Type B pancreatic cell (in vitro differentiated cells): ENCODE results near the gene TXNRD1. TPM values are rescaled to one million over a fixed set of nuclear protein-coding genes. Genes with fewer than 3 reads are reported as not detected.
"Not testable (repeated sequence)": the region's sequence is repeated elsewhere in the genome, so short reads cannot be mapped to it uniquely, and the experiment has no call there.

Experiments
- DNase-seq: peaks from one replicate; pipeline ENCODE4 v3.0.0; 2021; ENCODE audit warnings: mixed read lengths; ENCODE audit not compliant: unreplicated experiment; ENCODE audit errors: extremely low spot score
- H3K27ac Mint-ChIP-seq: 2 replicates; pipeline ENCODE4 v1.8.0; 2021; ENCODE audit warnings: mild to moderate bottlenecking, mixed read lengths
- H3K27me3 Mint-ChIP-seq: 2 replicates; pipeline ENCODE4 v1.8.0; 2021; ENCODE audit warnings: mixed read lengths
- H3K36me3 Mint-ChIP-seq: 2 replicates; pipeline ENCODE4 v1.8.0; 2021; ENCODE audit warnings: mixed read lengths
- H3K4me1 Mint-ChIP-seq: one replicate; pipeline ENCODE4 v1.8.0; 2021; ENCODE audit warnings: mixed read lengths; ENCODE audit not compliant: unreplicated experiment
- H3K4me3 Mint-ChIP-seq: 2 replicates; pipeline ENCODE4 v1.8.0; 2021; ENCODE audit warnings: mild to moderate bottlenecking, mixed read lengths
- H3K9me3 Mint-ChIP-seq: 2 replicates; pipeline ENCODE4 v1.8.0; 2021; ENCODE audit warnings: mixed read lengths
- CTCF ChIP-seq: fragments of 200-600 bp; sonication (generic); conservative IDR thresholded peaks from 2 replicates; pipeline ENCODE4 v1.5.0; 2021; ENCODE audit warnings: antibody characterized with exemption, mild to moderate bottlenecking
- total RNA-seq: library from RNA; stranded (reverse); gene quantifications from 2 replicates; pipeline ENCODE4 v1.2.1, GENCODE V29; 2021; ENCODE audit warnings: low replicate concordance

The TXNRD1 gene
- total RNA-seq, 1 donor from 2014 or later, result 94.7 TPM

GRCh38 chr12:104386461-104386860, 170.9 kb downstream of the TXNRD1 start:
- no peak overlapping the region for H3K27ac Mint-ChIP-seq
- H3K4me1 Mint-ChIP-seq, result peaks cover 4% of the 10 kb centered on the region
- peaks cover 4% of the 10 kb centered on the region for H3K27me3 Mint-ChIP-seq
- H3K4me3 Mint-ChIP-seq, result no peak overlapping the region
- TF ChIP-seq CTCF, result no peak
- no peak for DNase-seq
- H3K9me3 Mint-ChIP-seq, result no peaks in the 10 kb centered on the region
- no peaks in the 10 kb centered on the region for H3K36me3 Mint-ChIP-seq

- Mint-ChIP-seq H3K4me3 (no peak overlapping the region), H3K27me3 (no peaks in the 10 kb centered on the region), H3K4me1 (peaks cover 3% of the 10 kb centered on the region), H3K36me3 (no peaks in the 10 kb centered on the region), H3K27ac (no peak overlapping the region), H3K9me3 (no peaks in the 10 kb centered on the region)
- DNase-seq, result no peak
- no peak for TF ChIP-seq CTCF
Observed at GRCh38 chr12:104387190-104387589, 171.6 kb downstream of the TXNRD1 start.

- H3K27ac Mint-ChIP-seq, H3K4me3 Mint-ChIP-seq, H3K9me3 Mint-ChIP-seq, H3K36me3 Mint-ChIP-seq, H3K4me1 Mint-ChIP-seq, DNase-seq, H3K27me3 Mint-ChIP-seq: not testable (repeated sequence)
Observed at GRCh38 chr12:104394086-104394485, 178.5 kb downstream of the TXNRD1 start.

Other genes starting within 250 kb of the TXNRD1 start
- gene TDG, start 249.9 kb upstream of the TXNRD1 start, total RNA-seq, result 40.1 and 43.6 TPM in 2 replicates
- 0.59 and 19.8 TPM in 2 replicates for gene GLT8D2, start 165.6 kb upstream of the TXNRD1 start, total RNA-seq
- 8.5 and 11.2 TPM in 2 replicates for gene HCFC2, start 151.2 kb upstream of the TXNRD1 start, total RNA-seq
- gene NFYB, start 77.6 kb upstream of the TXNRD1 start, total RNA-seq, result 23.0 and 36.4 TPM in 2 replicates
- gene EID3, start 88.0 kb downstream of the TXNRD1 start, total RNA-seq, result 2.9 and 7.3 TPM in 2 replicates
- gene CHST11, start 241.2 kb downstream of the TXNRD1 start, total RNA-seq, result 15.5 and 27.2 TPM in 2 replicates